Measurements from ENCODE around the gene OR6A2.

GRCh38 chr11:6817694-6818093 lies 18.2 kb upstream of the OR6A2 start:
- TF ChIP-seq CTCF (IDR thresholded peaks at IDR 0.05), result no peak
- no peak for TF ChIP-seq POLR2A (IDR thresholded peaks at IDR 0.05)

All from uterus (tissue), 2 donors.